Karpas-422 (cell line): Measurements from ENCODE around the gene CD82. TPM values are rescaled to one million over a fixed set of nuclear protein-coding genes. Genes with fewer than 3 reads are reported as not detected.

Experiments used
- DNase-seq: peaks from one replicate; pipeline ENCODE4 v3.0.0-alpha.2; 2015
- H2AFZ ChIP-seq: fragments of 200-600 bp; sonication (generic); 2 replicates; pipeline ENCODE4 v1.6.1; 2014; ENCODE audit warnings: antibody characterized with exemption, low read length, mixed read lengths
- H3K27ac ChIP-seq: fragments of 200-600 bp; sonication (generic); 2 replicates; pipeline ENCODE4 v1.5.1; 2014; ENCODE audit warnings: mild to moderate bottlenecking, low read length, moderate library complexity
- H3K27me3 ChIP-seq: fragments of 200-600 bp; sonication (generic); 2 replicates; pipeline ENCODE4 v1.6.1; 2014; ENCODE audit warnings: low read length, mixed read lengths
- H3K36me3 ChIP-seq: fragments of 200-600 bp; sonication (generic); 2 replicates; pipeline ENCODE4 v1.6.1; 2014; ENCODE audit warnings: low read length, mixed read lengths; ENCODE audit not compliant: insufficient read depth
- H3K4me1 ChIP-seq: fragments of 200-600 bp; sonication (generic); 2 replicates; pipeline ENCODE4 v1.6.1; 2014; ENCODE audit warnings: mild to moderate bottlenecking, low read length, mixed read lengths
- H3K4me2 ChIP-seq: fragments of 200-600 bp; sonication (generic); 2 replicates; pipeline ENCODE4 v1.6.1; 2014; ENCODE audit warnings: low read length, low read depth, mild to moderate bottlenecking; ENCODE audit not compliant: poor library complexity, severe bottlenecking
- H3K4me3 ChIP-seq: fragments of 200-600 bp; sonication (generic); 2 replicates; pipeline ENCODE4 v1.5.1; 2014; ENCODE audit warnings: mild to moderate bottlenecking, antibody characterized with exemption, low read length, mixed read lengths
- H3K79me2 ChIP-seq: fragments of 200-600 bp; sonication (generic); 2 replicates; pipeline ENCODE4 v1.6.1; 2014; ENCODE audit warnings: mild to moderate bottlenecking, low read length, mixed read lengths
- H3K9ac ChIP-seq: fragments of 200-600 bp; sonication (generic); 2 replicates; pipeline ENCODE4 v1.6.0; 2014; ENCODE audit warnings: low read length
- H3K9me2 ChIP-seq: fragments of 200-600 bp; sonication (generic), shearing (Covaris generic); replicated peaks from 2 replicates; pipeline ENCODE4 v1.6.0; 2014; ENCODE audit warnings: mild to moderate bottlenecking, low read length, moderate library complexity; ENCODE audit not compliant: insufficient read depth
- H3K9me3 ChIP-seq: fragments of 300-700, 200-600 bp; sonication (generic); 2 replicates; pipeline ENCODE4 v1.6.1; 2014; ENCODE audit warnings: low read length, mixed read lengths
- H4K20me1 ChIP-seq: fragments of 200-600 bp; sonication (generic); 2 replicates; pipeline ENCODE4 v1.6.1; 2014; ENCODE audit warnings: mild to moderate bottlenecking, antibody characterized with exemption, low read length, low read depth; ENCODE audit not compliant: insufficient read depth
- total RNA-seq: library from RNA; depleted of rRNA; stranded (reverse); fragments of >200 nt; shearing (Covaris generic); gene quantifications from 2 replicates; pipeline ENCODE4 v1.2.3, GENCODE V29; 2014; ENCODE audit warnings: low replicate concordance

Gene CD82
- total RNA-seq, 1 experiment from 2014 or later: 22.2 TPM

GRCh38 chr11:44606472-44606871, 41.0 kb downstream of the CD82 start:
- H3K4me2 ChIP-seq: no peak overlapping the region
- no peak for DNase-seq
- no peaks in the 10 kb centered on the region for H3K79me2 ChIP-seq
- peak overlapping the region; percentile 99 for H3K27ac ChIP-seq
- H3K9ac ChIP-seq: no peak overlapping the region
- no peaks in the 10 kb centered on the region for H3K9me3 ChIP-seq
- H2AFZ ChIP-seq: no peak overlapping the region
- no peaks in the 10 kb centered on the region for H3K9me2 ChIP-seq
- no peaks in the 10 kb centered on the region for H3K36me3 ChIP-seq
- H3K27me3 ChIP-seq: no peaks in the 10 kb centered on the region
- H3K4me3 ChIP-seq: no peak overlapping the region
- peaks cover 98% of the 10 kb centered on the region for H3K4me1 ChIP-seq
- no peaks in the 10 kb centered on the region for H4K20me1 ChIP-seq

- H3K9ac ChIP-seq: peak overlapping the region; percentile 72
- H2AFZ ChIP-seq: no peak overlapping the region
- no peaks in the 10 kb centered on the region for H3K9me3 ChIP-seq
- peak overlapping the region; percentile 65 for H3K4me2 ChIP-seq
- no peaks in the 10 kb centered on the region for H3K9me2 ChIP-seq
- peak overlapping the region; percentile 99 for H3K27ac ChIP-seq
- H3K4me3 ChIP-seq: no peak overlapping the region
- H4K20me1 ChIP-seq: no peaks in the 10 kb centered on the region
- no peaks in the 10 kb centered on the region for H3K27me3 ChIP-seq
- H3K79me2 ChIP-seq: no peaks in the 10 kb centered on the region
- H3K4me1 ChIP-seq: peaks cover 98% of the 10 kb centered on the region
- no peak for DNase-seq
- H3K36me3 ChIP-seq: no peaks in the 10 kb centered on the region
These were observed 42.0 kb downstream of the CD82 start for GRCh38 chr11:44607319-44607962.

- Histone ChIP-seq H3K4me1 (peaks cover 98% of the 10 kb centered on the region), H3K4me3 (peak overlapping the region; percentile 58; the same call in 1 of the 2 replicates), H3K4me2 (peak overlapping the region; percentile 65), H3K9ac (peak overlapping the region; percentile 72), H3K79me2 (no peaks in the 10 kb centered on the region), H3K27ac (peak overlapping the region; percentile 99), H4K20me1 (no peaks in the 10 kb centered on the region), H3K9me3 (no peaks in the 10 kb centered on the region), H3K36me3 (no peaks in the 10 kb centered on the region), H3K9me2 (no peaks in the 10 kb centered on the region), H2AFZ (no peak overlapping the region), H3K27me3 (no peaks in the 10 kb centered on the region)
- no peak for DNase-seq
These were observed 42.5 kb downstream of the CD82 start for GRCh38 chr11:44607987-44608386.

GRCh38 chr11:44608651-44608990, 43.2 kb downstream of the CD82 start:
- DNase-seq: peak; percentile 93
- Histone ChIP-seq H3K79me2 (no peaks in the 10 kb centered on the region), H3K36me3 (no peaks in the 10 kb centered on the region), H4K20me1 (no peaks in the 10 kb centered on the region), H2AFZ (no peak overlapping the region), H3K4me1 (peaks cover 98% of the 10 kb centered on the region), H3K4me2 (peak overlapping the region; percentile 65), H3K9me3 (no peaks in the 10 kb centered on the region), H3K9ac (peak overlapping the region; percentile 72), H3K4me3 (peak overlapping the region; percentile 58), H3K27ac (peak overlapping the region; percentile 99), H3K9me2 (no peaks in the 10 kb centered on the region), H3K27me3 (no peaks in the 10 kb centered on the region)

GRCh38 chr11:44608991-44609782, 43.7 kb downstream of the CD82 start:
- Histone ChIP-seq H3K27me3 (no peaks in the 10 kb centered on the region), H4K20me1 (no peaks in the 10 kb centered on the region), H2AFZ (no peak overlapping the region), H3K9ac (peak overlapping the region; percentile 72), H3K4me3 (peak overlapping the region; percentile 58), H3K79me2 (no peaks in the 10 kb centered on the region), H3K36me3 (no peaks in the 10 kb centered on the region), H3K9me2 (no peaks in the 10 kb centered on the region), H3K4me2 (peak overlapping the region; percentile 65), H3K27ac (peak overlapping the region; percentile 99), H3K4me1 (peaks cover 98% of the 10 kb centered on the region), H3K9me3 (no peaks in the 10 kb centered on the region)
- DNase-seq: peak; percentile 91

- no peak for DNase-seq
- Histone ChIP-seq H3K27me3 (no peaks in the 10 kb centered on the region), H3K9me3 (no peaks in the 10 kb centered on the region), H3K4me1 (peaks cover 98% of the 10 kb centered on the region), H3K4me2 (peak overlapping the region; percentile 65), H3K9me2 (no peaks in the 10 kb centered on the region), H3K79me2 (no peaks in the 10 kb centered on the region), H3K27ac (peak overlapping the region; percentile 99), H3K4me3 (peak overlapping the region; percentile 58; the same call in 1 of the 2 replicates), H4K20me1 (no peaks in the 10 kb centered on the region), H3K36me3 (no peaks in the 10 kb centered on the region), H2AFZ (no peak overlapping the region), H3K9ac (peak overlapping the region; percentile 66)
These were observed 44.3 kb downstream of the CD82 start for GRCh38 chr11:44609783-44610155.

- Histone ChIP-seq H4K20me1 (no peaks in the 10 kb centered on the region), H3K9ac (peak overlapping the region; percentile 66), H2AFZ (no peak overlapping the region), H3K4me1 (peaks cover 98% of the 10 kb centered on the region), H3K79me2 (no peaks in the 10 kb centered on the region), H3K4me3 (no peak overlapping the region), H3K36me3 (no peaks in the 10 kb centered on the region), H3K27ac (peak overlapping the region; percentile 99), H3K9me2 (no peaks in the 10 kb centered on the region), H3K9me3 (no peaks in the 10 kb centered on the region), H3K4me2 (peak overlapping the region; percentile 65), H3K27me3 (no peaks in the 10 kb centered on the region)
- peak; percentile 63 for DNase-seq
These were observed 44.9 kb downstream of the CD82 start for GRCh38 chr11:44610186-44610955.

- Histone ChIP-seq H2AFZ (no peak overlapping the region), H3K4me3 (no peak overlapping the region), H4K20me1 (no peaks in the 10 kb centered on the region), H3K27ac (peak overlapping the region; percentile 99), H3K79me2 (no peaks in the 10 kb centered on the region), H3K9me2 (no peaks in the 10 kb centered on the region), H3K36me3 (no peaks in the 10 kb centered on the region), H3K4me2 (no peak overlapping the region), H3K4me1 (peaks cover 98% of the 10 kb centered on the region), H3K9me3 (no peaks in the 10 kb centered on the region), H3K9ac (peak overlapping the region; percentile 66), H3K27me3 (no peaks in the 10 kb centered on the region)
- no peak for DNase-seq
These were observed 45.6 kb downstream of the CD82 start for GRCh38 chr11:44611088-44611487.
